ENCODE measurements around the gene CDH13.

CDH13 gene

GRCh38 chr16:83136924-83137323 lies 510.2 kb downstream of the CDH13 start (continued):
- no peak for TF ChIP-seq POU6F1 (CRISPR knock-in tag; IDR thresholded peaks at IDR 0.05; ENCODE audit: borderline replicate concordance, low read depth)
- no peak for TF ChIP-seq ZFP3 (CRISPR knock-in tag; IDR thresholded peaks at IDR 0.05)
- TF ChIP-seq PATZ1 (CRISPR knock-in tag; IDR thresholded peaks at IDR 0.05; ENCODE audit: borderline replicate concordance) = no peak

GRCh38 chr16:83137326-83137781 lies 510.6 kb downstream of the CDH13 start:
- ATAC-seq = peak; percentile 78
- TF ChIP-seq ZNF70 (CRISPR knock-in tag; IDR thresholded peaks at IDR 0.05) = no peak
- no peak for TF ChIP-seq PATZ1 (CRISPR knock-in tag; IDR thresholded peaks at IDR 0.05; ENCODE audit: borderline replicate concordance)
- TF ChIP-seq ZNF8 (CRISPR knock-in tag; IDR thresholded peaks at IDR 0.05) = no peak
- TF ChIP-seq GLIS3 (CRISPR knock-in tag; IDR thresholded peaks at IDR 0.05) = no peak
- TF ChIP-seq TCF4 (CRISPR knock-in tag; IDR thresholded peaks at IDR 0.05; ENCODE audit: borderline replicate concordance) = no peak
- TF ChIP-seq SNAI2 (CRISPR knock-in tag; IDR thresholded peaks at IDR 0.05) = no peak
- TF ChIP-seq TSHZ2 (CRISPR knock-in tag; IDR thresholded peaks at IDR 0.05) = no peak
- no peak for TF ChIP-seq RARB (CRISPR knock-in tag; IDR thresholded peaks at IDR 0.05)

- peak; percentile 41 for ATAC-seq
Observed at GRCh38 chr16:83137894-83138293, 511.1 kb downstream of the CDH13 start.

More at GRCh38 chr16:83137894-83138293, 511.1 kb downstream of the CDH13 start:
- TF ChIP-seq TCF4 (CRISPR knock-in tag; IDR thresholded peaks at IDR 0.05; ENCODE audit: borderline replicate concordance) (no peak), ZC3H10 (CRISPR knock-in tag; IDR thresholded peaks at IDR 0.05) (no peak), OSR1 (CRISPR knock-in tag; IDR thresholded peaks at IDR 0.05) (no peak), ZFP30 (CRISPR knock-in tag; IDR thresholded peaks at IDR 0.05) (no peak), PPARA (CRISPR knock-in tag; IDR thresholded peaks at IDR 0.05; ENCODE audit: borderline replicate concordance) (no peak), TOX (CRISPR knock-in tag; IDR thresholded peaks at IDR 0.05; ENCODE audit: borderline replicate concordance) (no peak), ZNF565 (CRISPR knock-in tag; conservative IDR thresholded peaks at IDR 0.05; ENCODE audit: low read depth) (no peak), TSHZ2 (CRISPR knock-in tag; IDR thresholded peaks at IDR 0.05) (no peak), CSRNP3 (CRISPR knock-in tag; IDR thresholded peaks at IDR 0.05) (no peak), ISL1 (CRISPR knock-in tag; IDR thresholded peaks at IDR 0.05) (no peak), CREB5 (CRISPR knock-in tag; IDR thresholded peaks at IDR 0.05; ENCODE audit: low read depth) (no peak), GLIS3 (CRISPR knock-in tag; IDR thresholded peaks at IDR 0.05) (no peak), POU6F1 (CRISPR knock-in tag; IDR thresholded peaks at IDR 0.05; ENCODE audit: borderline replicate concordance, low read depth) (no peak), ARNTL (CRISPR knock-in tag; IDR thresholded peaks at IDR 0.05; ENCODE audit: borderline replicate concordance, low read depth) (no peak), CSDC2 (CRISPR knock-in tag; IDR thresholded peaks at IDR 0.05) (no peak), ESRRG (CRISPR knock-in tag; IDR thresholded peaks at IDR 0.05) (no peak), ZNF8 (CRISPR knock-in tag; IDR thresholded peaks at IDR 0.05) (no peak), ZFP3 (CRISPR knock-in tag; IDR thresholded peaks at IDR 0.05) (no peak)

Data from SK-N-SH treated with all-trans-retinoic acid at 6 μM for 48 hours (cell line).